ENCODE measurements around the gene TNS4.

Gene TNS4

DNA sequence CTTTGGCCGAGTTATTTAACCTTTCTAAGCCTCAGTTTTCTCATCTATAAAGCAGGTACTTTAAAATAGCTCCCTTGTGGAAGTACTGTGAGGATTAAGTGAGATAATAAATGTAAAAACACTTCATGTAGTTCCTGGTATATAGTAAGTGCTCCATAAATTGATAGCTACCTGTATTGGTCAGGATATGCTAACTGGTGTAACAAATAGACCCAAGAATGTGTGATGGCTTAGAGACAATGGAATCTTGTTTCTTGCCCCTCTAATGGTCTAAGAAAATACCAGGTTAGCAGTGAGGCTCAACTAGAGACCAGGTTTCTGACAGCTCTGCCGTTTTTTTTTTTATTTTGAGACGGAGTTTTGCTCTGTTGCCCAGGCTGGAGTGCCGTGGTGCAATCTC lies 34.0 kb upstream of the TNS4 start:
- no peak for DNase-seq (ENCODE audit: low read depth in 2 of 2)

DNA sequence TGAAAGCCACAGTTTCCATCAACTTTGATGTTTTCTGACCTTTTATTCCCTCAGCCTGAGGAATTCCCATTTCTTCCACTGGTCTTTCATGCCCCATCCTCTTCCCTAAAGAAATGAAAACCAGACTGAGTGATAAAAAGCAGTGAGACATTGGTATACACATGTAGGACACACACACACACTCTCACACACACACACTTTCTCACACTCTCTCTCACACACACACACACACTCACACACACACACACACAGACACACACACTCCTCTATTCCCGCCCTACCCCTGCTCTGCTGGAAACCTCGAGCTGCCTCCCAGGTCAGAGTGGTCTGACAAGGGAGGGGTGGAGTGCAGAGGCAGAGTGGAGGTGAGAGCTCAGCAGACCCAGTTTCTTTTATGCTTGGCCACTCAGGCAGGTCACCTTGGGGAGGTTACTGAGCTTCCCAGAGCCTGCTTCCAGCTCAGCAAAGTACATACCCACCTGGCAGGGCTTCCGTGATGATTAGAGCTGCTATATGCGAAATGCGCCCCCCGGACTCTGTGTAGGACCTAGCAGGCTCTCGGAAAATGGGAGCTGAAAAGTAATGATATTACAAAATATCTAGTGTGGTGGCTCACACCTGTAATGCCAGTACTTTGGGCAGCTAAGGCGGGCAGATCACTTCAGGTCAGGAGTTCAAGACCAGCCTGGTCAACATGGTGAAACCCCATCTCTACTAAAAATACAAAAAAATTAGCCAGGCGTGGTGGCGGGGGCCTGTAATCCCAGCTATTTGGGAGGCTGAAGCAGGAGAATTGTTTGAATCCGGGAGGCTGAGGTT lies 33.2 kb upstream of the TNS4 start:
- no peak for DNase-seq (ENCODE audit: low read depth in 2 of 2)

DNA sequence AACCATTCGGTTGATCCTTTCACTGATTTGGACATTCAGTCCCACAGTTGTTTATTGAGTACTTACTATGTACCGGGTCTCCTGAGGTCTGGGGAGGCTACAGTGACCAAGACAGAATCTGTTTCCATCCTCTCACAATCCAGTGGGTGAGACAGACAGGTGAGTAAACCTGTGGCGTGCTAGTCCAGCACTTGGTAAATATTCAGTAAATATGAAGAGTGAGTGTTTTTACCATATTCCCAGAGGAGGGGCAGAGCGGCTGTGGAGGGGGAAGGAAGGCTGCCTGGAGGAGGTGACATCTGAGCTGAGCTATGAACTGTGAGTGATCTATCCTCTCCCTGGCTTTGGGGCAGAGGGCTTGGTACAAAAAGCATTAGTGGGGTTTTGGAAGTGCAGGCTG lies 32.5 kb upstream of the TNS4 start:
- DNase-seq (ENCODE audit: low read depth in 2 of 2) = no peak

DNA sequence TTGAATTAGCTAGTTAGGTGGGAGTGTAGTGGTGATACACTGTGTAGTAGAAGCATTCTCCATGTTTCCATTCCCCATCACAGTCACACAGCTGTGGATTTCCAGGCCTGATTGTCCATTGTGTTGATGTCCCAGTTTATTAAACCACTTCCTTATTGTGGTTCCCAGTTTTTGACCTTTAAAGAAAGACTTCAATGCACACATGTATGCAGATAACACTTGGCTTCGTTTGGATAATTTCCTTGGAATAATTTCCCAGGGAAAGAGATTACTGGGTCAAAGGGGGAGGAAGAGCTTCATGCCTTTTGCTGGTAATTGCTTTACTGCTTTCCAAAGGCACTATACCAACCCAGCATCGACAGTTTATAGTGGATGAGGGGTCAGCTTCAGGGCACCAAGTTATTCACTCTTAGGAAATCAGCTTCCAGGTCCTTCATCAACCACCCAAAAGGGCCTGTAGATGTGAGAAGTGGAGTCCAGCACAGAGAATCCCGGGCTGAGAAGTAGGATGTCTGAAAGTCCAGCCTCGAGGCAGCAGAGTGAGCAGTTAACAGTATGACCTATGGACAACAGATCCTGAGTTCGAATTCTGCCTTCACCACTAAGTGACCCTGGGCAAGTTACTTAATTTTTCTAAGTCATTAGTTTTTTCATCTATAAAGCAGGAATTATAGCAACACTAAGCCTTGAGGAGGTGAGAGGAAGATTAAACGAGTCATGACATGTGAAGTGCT lies 31.3 kb upstream of the TNS4 start:
- DNase-seq (ENCODE audit: low read depth in 2 of 2) = no peak

DNA sequence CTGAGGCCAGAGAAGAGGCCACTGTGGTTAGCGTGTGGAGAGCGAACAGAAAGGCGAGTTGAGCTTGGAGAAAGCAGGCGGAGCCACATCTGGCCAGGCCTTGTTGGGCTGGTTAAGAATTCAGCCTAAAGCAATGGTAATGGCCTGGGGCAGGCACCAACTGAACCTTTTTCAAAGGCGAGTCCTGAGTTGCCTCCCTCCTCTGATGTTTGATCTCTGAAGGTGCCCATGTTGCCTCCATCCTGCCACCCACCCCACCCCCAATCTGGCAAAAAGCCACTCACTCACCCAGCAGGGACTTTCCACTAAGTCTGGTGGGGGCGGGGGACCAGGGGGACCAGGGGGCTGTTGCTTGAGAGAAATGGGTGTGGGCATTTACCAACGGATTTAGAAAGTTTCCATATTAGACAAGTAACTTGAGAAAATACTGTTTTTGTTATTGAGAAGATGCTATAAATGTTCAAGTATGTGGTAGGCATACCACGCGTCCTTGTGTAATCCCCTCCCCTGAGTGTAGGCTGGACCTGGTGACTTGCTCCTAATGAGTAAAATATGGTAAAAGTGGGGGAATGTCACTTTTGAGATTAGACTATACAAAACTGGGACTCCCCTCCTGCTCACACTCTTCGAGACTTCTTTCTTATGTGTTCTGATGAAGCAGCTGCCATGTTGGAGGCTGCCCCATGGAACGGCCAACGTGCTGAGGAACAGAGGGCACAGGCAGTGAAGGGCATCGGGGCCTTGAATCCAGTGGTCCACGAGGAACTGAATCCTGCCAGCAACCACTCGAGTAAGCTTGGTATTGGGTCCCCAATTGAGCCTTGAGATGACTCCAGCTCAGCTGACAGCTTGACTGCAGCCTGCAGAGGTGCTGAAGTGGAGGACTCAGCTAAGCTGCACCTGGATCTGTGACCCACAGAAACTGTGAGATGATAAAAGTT lies 29.9 kb upstream of the TNS4 start:
- peak; percentile 83 to 86 for DNase-seq (ENCODE audit: low read depth in 2 of 2)

DNA sequence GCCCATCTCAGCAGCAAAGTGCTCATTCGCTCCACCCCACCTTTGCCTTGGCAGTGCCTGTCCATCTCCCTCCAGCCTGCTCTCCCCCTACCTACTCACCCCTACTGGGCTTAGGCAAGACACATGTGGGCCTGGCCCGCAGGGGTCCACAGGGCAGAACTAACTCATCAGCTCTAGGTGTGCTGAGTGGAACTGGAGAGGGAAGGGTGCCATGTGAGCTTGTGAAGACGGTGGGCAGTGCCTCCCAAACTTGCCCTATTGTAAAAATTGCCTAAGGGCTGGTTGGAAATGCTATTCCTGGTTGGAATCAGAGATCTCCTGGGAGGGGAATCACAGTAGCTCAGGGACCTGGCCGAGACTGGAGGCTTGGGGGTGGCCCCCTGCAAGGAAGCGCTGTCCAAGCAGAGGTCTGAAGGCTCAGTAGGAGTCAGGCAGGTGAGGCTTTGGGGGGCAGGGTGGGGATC lies 29.1 kb upstream of the TNS4 start:
- DNase-seq (ENCODE audit: low read depth in 2 of 2) = no peak

DNA sequence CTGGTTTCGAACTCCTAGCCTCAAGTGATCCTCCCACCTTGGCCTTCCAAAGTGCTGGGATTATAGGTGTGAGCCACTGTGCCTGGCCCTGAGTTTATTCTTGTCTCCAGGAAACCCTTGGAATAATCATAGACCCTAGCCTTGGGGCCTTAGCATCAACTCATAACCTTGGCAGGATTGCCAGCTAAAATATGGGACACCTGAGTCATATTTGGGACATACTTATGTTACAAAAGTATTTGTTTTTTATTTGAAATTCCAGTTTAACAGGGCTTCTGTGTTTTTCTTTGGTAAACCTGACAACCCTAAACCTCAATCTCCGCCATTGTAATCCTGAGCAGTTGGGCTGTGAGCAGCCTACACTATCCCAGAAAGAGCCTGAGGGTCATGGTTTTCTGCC lies 28.6 kb upstream of the TNS4 start:
- no peak for DNase-seq (ENCODE audit: low read depth in 2 of 2)

DNA sequence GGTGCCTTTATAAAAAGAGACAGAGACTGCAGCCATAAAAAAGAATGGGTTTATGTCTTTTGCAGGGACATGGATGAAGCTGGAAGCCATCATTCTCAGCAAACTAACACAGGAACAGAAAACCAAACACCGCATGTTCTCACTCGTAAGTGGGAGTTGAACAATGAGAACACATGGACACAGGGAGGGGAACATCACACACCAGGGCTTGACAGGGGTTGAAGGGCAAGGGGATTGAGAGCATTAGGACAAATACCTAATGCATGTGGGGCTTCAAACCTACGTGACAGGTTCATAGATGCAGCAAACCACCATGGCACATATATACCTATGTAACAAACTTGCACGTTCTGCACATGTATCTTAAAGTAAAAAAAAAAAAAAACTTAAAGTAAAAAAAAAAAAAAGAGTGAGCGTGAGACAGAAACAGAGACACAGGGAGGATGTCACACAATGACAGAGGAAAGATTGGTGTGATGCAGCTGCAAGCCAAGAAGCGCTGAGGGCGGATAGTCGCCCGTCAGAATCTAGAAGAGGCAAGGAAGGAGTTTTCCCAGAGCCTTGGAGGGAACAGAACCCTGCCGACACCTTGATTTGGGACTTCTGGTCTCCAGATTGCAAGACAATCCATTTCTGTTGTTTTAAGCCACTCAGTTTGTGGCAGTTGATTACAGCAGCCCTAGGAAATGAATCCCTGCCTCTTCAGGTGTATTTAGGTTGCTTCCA lies 27.4 kb upstream of the TNS4 start:
- no peak for DNase-seq (ENCODE audit: low read depth in 2 of 2)

DNA sequence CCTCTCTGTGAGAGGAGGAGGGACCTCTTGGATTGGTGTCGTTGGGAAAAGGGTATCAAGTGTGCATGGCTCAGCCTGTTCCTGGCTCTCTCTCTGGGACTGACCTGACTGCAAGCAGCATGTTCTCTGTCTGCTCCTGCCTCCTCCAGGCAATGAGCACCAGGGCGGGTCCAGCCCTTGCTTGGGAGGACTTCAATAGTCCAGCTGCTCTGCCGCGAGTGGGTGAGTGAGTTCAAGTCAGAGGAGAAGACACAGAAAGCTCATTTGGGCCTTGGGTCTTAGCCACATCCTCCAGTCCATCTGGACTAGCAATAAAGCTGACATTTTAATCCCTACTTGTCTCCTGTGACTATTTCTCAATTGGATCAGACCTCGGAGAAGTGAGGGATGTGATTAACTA lies 25.2 kb upstream of the TNS4 start:
- no peak for DNase-seq (ENCODE audit: low read depth in 2 of 2)

DNA sequence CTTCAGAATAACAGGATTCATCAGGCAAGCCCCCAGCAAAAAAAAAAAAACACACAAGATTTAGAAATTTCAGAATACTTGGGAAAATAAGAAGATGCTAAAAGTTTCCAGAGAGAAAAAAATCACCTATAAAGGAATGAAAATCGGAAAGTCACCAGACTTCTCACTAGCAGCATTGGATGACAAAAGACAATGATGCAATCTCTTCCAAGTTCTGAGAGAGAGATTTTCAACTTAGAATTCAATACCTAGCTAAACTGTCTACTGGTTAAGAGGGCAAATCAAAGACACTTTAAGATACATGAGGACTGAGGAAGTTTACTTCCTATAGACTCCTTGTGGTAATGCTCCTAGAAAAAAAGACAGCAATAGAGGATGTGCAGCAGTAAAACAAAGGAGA lies 23.9 kb upstream of the TNS4 start:
- no peak for DNase-seq (ENCODE audit: low read depth in 2 of 2)

DNA sequence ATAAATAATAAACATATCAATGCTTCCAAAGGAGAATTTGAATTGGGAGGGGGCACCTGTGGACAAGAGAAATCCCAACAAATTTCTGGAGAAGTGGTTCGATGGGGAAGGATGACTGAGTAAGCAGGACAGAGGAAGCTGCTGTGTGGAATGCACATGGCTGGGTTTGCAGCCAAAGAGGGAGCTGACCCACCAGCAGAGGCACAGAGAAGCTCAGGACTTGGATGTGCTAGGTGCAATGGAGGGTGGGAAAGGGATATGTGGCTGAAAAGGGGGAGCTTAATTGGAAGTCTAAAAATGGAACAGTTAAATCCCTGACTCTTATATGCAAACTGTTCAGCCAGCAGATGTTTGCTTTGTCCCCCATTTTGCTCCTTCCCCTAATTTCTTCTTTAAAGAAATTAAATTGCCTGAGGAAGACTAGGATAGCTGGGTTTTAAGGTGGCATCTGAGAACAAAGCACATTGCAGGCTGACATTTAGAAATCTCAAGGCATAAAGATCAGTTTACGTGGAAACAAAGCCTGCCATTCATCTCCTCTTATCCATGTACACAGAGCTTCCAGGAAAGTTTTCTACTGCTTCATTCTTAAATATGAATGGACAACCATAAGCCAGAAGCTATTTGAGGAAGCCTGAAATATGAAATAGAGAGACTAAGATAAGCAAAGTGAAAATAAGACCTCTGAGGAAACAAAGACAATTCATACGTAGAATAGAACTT lies 23.0 kb upstream of the TNS4 start:
- DNase-seq (ENCODE audit: low read depth in 2 of 2) = no peak

DNA sequence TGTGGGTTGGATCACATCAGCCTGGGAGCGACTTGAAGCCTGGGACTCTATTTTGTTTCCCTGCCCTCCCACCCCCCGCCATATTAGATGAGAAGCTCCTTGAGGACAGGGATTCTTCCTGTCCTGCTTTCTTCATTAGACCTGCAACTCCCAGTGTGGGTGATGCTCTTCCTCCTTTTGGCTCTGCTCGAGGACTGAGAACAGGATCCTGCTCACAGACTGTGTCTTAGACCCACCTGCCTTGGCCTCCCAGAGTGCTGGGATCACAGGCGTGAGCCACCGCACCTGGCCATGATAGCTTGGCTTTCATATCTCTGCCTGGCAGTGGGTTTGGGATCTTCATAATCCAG lies 21.5 kb upstream of the TNS4 start:
- no peak for DNase-seq (ENCODE audit: low read depth in 2 of 2)

DNA sequence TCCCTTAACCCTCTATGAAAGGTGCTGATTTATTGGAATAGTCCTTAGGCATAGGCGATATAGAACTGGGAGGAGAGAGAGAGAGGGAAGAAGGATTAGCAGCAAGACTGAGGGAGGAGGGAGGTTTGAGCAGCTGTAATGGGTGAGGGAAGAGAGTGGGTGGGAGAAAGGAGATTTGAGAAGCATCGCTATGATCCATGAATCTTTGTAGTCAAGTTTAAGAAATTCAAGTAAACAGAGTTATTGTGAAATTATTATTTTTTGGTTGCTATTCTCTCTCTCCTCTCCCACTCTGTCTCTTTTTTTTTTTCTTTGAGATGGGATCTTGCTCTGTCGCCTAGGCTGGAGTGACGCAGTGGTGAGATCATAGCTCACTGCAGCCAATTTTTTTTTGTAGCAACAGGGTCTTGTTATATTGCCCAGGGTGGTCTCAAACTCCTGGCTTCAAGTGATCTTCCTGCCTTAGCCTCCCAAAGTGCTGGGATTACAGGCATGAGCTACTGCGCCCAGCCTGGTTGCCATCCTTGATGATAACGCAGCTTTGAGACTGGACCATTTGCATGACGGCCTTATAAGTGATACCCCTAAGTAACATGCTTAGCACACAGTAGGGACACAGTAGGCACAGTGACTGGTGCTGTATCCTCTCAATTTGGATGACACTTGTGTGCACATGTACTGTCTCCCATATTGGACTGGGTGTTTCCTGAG lies 21.0 kb upstream of the TNS4 start:
- no peak for DNase-seq (ENCODE audit: low read depth in 2 of 2)

DNA sequence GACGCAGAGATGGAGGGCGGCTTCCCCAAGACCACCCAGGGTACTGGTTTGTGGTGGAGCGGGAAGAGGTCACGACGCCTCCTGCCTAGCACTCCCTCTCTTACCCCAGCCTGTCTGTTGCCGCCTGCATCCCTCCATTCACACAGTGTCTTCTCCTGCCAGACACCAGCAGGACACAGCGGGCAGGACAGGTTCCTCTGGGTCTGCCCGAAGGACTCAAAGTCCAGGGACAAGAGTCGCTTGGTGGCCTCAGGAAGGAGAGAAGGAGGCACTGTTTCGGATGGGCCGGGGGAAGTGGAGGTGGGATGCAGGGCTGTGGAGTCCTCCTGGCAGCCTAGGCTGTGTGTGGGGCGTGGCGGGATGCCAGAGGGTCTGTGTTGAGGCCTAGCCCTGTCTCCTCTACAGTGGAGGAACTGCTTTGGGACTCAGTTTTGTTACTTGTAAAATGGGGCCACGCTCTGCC lies 19.6 kb upstream of the TNS4 start:
- DNase-seq (ENCODE audit: low read depth in 2 of 2) = no peak

DNA sequence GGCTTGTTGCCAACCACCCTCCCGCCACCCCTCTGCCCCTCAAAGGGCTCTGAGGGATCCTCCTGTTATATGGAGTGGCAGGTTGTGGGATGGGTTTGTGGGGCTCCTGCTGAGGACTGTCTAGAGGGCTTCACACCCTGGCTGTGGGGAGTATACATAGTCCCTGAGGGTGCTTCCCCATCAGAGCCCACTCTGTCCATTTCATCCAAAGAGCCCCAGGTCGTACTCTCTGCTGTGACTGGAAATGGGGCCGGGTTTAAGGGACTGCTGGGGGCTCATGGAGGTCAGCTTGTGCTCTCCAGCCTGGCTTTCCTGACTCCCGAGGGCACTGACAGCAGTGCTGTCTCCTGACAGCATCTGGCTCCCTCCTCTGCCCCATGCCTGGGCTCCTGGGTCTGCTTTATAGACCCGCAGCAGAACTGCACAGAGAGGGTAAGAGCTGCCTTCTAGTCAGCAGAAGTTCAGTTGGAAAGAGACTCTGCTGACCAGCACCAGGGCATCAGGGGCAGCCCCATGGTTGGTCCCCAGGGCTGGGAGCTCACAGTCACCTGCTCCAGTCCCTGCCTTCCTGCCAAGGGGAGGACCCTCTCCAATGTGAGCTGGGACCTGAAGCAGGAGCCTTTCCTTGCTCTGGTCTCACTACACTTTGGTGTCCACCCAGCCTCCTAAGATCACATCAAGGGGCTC lies 17.8 kb upstream of the TNS4 start:
- no peak for DNase-seq (ENCODE audit: low read depth in 2 of 2)

DNA sequence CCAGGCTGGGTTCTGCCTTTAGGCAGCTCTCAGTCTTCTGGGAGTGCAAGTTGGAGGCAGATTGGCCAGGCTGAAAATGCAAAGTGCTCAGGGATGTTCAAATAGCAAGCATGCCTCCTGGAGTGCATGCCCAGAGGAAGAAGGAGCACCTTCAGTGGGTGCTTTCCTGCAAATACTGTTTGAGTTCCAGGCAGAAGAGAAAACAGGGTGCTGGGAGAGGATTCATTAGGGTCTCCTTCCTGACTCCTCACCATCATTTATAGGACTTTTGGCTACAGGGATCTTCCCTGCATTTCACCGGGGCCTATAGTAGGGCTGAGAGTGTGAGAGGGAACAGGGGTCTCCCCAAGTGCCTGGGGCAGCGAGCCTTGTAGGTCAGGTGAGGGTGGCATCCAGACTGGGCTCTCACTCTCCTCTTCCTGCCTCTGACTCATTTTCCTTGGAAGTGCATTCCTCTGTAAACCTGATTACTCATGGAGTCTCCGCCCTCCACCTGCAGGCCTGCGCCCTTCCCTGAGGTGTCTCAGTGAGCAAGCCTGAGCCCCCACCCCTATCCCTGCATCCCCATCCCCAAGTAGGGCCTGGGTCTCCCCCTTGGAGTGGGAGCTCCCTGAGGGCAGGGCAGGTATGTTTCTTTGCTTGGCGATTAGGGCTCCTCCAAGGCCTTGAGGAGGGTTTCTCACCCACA lies 17.1 kb upstream of the TNS4 start:
- no peak for DNase-seq (ENCODE audit: low read depth in 2 of 2)

DNA sequence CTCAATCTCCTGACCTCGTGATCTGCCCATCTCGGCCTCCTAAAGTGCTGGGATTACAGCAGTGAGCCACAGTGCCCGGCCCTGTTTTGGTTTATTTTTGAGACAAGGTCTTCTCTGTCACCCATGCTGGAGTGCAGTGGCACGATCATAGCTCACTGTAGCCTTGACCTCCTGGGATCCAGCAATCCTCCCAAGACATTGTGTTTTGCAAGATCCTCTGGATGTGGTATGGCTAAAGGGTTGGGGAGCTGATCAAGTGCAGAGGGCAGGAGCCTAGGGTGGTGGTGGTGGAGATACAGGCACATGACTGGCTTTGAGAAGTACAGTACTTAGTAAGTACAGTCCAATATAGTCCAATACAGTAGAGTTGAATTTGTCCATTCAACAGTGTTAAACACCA lies 16.6 kb upstream of the TNS4 start:
- no peak for DNase-seq (ENCODE audit: low read depth in 2 of 2)

DNA sequence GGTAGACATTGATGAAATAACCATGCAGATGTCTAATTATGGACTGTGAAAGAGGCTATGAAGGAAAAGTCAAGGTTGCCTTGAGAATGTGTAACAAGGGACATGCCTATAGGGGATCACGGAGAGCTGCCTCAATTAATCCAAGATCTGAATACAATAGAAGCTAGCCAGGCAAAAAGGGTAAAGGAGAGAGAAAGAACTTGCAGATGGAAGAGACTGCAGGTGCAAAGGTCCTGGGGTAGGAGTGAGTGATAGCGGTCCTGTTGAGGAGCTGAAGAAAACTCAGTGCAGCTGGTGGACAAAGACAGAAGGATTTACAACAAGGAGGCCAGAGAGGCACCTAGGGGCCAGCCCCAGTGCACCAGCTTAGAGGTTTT lies 15.9 kb upstream of the TNS4 start:
- DNase-seq (ENCODE audit: low read depth in 2 of 2) = no peak
